Stimulated activated CD8-positive, alpha-beta memory T cell treated with anti-CD3 and anti-CD28 coated beads, Interleukin-4, amount 100 ng/mL, for 24 hours (primary cell): Measurements from ENCODE around the gene MCF2L2.
"Not testable (repeated sequence)": the region's sequence is repeated elsewhere in the genome, so short reads cannot be mapped to it uniquely, and the experiment has no call there.

ENCODE experiments used
- DNase-seq: peaks from one replicate; pipeline ENCODE4 v3.0.0-alpha.2; 2020; ENCODE audit warnings: low read depth

MCF2L2 gene

DNA sequence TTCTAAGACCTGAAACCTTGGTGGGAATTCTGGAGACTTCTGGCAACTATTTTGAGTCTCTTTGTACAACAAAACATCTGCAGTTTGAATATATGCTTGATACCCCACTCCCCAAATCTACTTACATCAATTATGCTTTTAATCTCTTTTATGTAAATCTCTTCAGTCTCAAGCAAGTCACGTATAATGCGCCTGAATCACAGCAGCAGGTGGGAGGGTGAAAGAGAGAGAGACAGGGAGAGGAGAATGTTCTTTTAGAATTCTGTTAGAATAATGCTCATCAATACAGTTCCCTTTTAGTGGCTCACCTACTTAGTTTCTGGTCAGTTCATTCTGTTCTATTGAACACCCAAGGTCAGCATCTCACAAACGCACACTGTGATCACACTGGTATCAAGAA lies 197.6 kb downstream of the MCF2L2 start:
- no peak for DNase-seq

DNA sequence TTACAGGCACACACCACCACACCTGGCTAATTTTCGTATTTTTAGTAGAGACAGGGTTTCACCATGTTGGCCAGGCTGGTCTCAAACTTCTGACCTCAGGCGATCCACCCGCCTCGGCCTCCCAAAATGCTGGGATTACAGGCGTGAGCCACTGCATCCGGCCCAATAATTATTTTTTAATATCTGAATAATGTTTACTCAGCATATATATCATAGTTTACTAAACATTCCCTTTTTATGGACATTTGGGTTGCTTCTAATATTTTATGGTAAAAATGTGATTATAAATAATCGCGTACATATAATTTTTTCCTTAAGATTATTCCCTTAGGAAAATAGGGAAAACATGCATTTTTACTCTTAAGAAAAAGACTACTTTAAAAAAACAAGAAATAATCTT lies 198.2 kb downstream of the MCF2L2 start:
- DNase-seq, result not testable (repeated sequence)

- no peak for DNase-seq
Observed at GRCh38 chr3:183229178-183229577, 199.2 kb downstream of the MCF2L2 start.

- DNase-seq, result no peak
Observed at GRCh38 chr3:183227586-183227985, 200.8 kb downstream of the MCF2L2 start.

DNA sequence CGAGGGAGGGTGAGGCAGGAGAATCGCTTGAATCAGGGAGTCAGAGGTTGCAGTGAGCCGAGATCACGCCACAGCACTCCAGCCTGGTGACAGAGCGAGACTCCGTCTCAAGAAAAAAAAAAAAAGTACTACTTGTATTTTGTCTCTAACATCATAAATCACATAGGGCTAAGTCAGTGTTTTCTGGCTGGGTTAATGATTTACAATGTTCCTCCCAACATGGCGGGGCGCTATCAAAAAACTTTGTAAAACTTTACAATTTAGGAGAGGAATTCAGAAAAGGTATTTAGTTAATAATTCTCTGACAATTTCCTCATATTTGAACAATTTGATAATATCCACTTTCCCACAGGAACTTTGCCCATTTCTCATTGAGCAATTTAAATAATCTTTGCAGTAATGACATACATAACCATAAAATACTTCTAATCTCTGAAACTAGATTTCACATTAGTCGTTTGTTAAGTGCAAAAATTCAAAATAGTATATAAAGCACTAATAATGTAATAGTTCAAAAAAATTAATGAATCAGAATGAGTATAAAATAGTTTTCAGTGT lies 202.0 kb downstream of the MCF2L2 start:
- no peak for DNase-seq

GRCh38 chr3:183224180-183224970 lies 204.0 kb downstream of the MCF2L2 start:
- no peak for DNase-seq

DNA sequence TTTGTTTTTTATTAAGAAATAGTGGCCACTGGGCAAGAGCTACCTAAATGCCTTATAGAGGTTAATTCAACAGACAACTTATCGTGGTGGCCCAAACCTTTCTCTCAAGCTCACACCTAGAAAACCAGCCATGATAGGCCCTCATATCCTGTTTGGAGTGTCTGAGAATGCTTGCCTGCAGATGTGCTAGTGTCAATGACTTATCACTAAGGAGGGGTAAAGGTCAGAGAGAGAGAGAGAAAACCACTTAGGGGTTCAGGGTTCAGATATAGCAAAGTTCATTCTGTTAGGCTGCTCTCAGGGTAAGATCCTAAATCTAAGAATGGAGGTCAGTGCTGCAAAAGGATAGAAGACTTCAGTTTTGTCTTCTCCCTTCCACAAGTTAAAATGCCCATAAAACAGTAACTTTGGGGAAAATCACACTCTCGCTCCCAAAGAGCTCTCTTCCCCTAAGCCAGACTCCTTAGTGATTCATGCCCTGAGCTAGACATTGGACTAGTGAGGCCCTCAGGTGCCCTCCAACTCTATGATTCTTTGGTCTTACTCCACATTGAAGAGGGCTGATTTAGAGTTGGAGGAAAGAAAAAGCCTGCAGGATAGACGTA lies 205.7 kb downstream of the MCF2L2 start:
- no peak for DNase-seq

DNA sequence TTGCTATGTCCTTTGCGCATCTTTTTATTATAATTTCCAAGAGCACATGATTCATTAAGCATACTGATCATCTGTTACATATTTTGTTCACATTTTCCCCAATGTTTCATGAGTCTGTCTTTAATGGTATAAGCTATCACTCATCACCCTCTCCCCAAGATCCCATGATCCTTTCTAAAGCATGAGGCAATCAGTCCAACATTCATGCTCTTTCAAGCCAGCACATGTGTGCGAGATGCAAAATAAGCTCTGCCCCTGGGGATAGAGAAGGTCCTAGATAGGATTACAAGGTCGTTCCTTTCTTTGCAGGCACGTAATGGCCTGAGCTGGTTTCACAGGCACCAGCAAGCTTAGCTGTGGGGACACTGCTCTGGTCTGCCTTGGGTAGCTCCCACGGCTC lies 207.6 kb downstream of the MCF2L2 start:
- no peak for DNase-seq

GRCh38 chr3:183218826-183219225 lies 209.6 kb downstream of the MCF2L2 start:
- DNase-seq, result no peak

DNA sequence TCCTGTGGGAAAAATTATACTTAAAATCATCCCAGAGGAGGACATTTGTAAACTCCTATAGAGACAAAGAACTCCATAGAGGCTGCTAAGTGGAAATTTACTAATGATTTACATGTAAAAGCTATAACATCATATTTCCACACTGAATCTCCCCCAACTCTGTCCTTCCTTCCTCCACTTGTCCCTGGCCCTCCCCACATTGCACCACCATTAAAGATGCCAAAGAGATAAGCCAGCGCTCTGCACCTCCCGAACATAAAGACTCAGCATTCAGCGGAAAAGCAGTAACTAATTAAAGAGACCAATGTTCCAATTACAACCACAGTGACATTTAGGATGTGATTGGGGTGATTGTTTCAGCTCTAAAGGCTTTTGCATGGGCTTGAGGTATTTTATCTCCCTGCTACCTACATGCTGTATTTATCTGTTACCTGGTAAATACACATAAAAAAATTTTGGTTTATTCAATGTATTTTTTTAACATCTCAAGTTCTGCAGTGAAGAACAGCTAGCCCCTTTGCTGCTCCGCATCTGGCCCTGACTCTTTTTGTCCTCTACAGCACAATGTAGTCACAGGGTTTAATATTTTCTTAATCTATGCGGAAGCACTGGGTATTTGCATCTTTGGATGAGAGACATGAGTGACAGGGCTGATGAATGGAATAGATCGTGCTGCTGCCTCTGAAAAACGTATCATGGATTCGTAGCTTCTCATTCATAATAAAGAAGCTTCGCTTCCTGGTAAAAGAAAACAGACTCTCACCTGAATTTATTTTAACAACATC lies 210.7 kb downstream of the MCF2L2 start:
- no peak for DNase-seq

GRCh38 chr3:183215591-183216202 lies 212.7 kb downstream of the MCF2L2 start:
- DNase-seq, result no peak

DNA sequence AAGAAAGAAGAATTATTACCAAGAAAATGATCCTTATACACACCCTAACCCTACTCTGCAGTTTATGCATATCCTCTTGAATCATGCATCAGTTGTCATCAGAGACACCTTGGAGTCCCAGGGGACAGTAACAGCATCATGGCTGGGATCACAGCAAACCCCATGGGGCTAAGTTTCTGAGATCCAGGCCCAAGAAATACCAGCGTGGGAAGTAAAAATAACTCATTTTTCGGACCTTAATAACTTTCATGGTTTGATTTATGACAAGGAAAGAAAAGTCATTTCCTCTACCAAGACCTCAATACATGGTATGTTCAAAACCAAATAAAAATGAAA lies 214.2 kb downstream of the MCF2L2 start:
- no peak for DNase-seq

DNA sequence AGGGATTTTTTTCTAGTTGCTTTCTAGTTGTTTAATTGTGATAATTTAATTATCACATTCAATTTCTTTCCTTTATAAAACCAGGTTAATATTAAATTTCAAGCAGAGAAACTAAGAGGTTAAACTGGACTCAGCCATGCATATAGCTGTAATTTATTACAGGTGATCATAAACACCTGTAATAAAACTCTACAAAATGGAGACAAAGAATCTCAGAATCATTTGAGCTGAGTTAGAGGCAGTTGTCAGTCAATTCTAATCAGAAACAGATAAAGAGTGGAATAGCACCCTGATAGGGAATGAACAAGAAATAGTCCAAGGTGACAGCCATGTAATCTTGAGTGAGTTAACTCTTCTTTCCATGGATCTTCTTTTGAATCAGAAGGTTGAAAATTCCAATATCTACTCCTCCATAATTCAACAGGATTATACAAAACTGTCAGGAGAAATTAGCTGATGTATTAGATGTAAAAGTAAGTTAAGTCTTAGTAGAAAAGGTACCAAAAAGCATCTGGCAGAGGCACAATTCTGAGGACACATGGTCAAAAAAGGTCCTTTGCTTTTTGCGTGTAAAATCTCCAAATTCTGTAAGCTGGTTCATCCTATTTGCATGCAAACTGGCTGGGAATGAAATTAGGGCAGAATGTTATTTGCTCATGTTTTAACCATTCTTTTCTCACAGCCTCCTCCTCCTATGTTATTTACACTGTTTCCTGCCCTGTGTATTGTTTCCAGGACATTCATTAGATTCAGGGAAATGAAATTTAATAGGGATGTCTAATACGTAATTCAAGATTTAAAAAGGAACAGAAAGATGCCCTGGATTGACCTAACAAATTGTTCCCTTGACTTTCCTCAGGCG lies 214.8 kb downstream of the MCF2L2 start:
- no peak for DNase-seq

GRCh38 chr3:183212565-183212964 lies 215.9 kb downstream of the MCF2L2 start:
- no peak for DNase-seq

DNA sequence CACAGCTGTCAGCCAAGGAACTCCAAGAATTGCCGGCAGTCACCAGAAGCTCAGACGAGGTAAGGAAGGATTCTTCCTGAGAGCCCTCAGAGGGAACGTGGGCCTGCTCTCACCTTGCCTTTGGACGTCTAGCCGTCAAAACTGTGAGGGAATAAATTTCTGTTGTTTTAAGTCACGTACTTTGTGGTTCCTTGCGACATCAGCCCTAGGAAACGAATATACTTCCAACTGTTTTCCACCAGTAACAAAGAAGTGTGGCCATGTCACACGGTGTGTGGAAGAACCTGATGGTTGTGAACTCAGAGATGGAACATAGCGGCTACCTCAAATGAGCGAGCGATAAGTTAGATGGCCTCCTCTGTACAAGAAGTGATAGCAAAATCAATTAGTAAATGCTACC lies 216.3 kb downstream of the MCF2L2 start:
- DNase-seq, result no peak

GRCh38 chr3:183211352-183211751 lies 217.1 kb downstream of the MCF2L2 start:
- no peak for DNase-seq

DNA sequence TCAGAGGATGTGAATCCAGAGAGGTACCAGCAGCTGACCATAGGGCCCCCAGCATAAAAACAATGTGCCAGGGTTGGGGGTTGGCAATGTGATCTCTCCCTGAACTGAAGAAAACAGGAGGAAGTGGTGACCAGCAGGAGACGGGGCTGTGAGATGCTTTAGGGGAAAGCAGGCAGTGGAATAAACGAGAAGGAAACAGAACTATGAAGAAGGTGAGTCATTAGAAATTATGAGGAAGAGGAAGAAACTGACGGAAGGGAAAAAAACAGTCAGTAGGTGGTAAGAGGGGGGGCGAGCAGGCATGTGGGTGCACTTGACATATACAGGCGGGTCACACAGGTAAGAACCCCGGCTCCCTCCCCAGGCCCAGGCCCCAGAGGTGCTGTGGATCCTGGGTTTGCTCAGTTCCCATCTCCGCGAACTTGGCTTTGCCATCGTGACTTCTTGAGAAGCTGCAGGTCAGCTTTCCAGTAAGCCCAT lies 217.5 kb downstream of the MCF2L2 start:
- no peak for DNase-seq

DNA sequence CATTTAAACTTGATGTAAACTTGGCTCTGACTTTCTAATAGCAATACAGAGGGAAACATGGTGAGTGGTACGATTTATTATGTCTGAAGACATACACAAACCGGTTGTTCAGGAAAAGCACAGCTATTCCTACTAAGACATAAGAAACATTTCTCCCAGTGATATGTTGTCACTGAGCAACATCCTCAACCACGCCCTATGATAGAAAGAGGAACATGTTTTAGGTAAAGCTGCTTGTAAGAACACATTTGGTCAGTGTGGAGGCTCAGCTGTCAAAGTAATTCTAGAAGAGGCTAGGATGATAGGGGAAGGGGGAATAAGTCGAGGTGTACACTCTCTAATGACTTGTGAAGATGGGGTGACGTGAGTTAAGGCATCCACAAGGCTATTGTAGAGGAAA lies 218.1 kb downstream of the MCF2L2 start:
- no peak for DNase-seq

DNA sequence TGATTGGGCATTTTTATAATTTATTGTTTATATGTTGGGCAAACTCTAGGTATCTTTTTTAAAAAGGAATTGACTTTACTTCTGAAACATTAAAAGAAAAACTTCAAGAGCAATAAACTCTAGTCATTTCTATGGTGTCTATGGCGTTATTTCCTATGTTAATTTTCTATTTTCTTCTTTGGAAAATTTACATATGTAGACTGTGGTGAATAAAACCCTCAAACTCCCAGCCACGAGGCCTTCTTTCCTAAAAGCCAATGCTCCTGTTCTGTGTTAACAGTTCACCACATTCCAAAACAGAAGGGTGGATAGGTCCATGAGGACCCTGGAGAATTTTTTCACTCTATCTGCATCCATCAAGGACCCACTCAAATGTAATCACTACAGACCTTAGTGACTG lies 219.6 kb downstream of the MCF2L2 start:
- DNase-seq, result no peak

DNA sequence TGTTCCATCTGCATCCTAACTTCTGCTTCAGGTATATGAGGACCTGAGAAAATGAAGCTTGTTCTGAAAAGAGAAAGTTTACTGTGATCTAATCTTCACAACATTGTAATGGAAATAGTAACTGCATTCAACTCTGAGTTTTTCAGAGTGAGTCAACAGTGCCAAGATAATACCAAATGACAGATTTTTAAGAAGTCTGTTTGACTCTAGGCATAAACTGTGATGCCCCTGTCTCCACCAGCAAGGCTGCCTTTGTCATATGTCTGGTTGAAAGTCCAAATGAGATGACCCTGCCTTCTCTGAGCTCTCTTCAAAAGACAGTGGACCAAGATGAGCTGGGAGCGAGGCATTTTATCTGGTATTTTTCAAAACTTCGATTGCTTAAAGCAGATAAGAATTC lies 220.2 kb downstream of the MCF2L2 start:
- DNase-seq, result no peak

DNA sequence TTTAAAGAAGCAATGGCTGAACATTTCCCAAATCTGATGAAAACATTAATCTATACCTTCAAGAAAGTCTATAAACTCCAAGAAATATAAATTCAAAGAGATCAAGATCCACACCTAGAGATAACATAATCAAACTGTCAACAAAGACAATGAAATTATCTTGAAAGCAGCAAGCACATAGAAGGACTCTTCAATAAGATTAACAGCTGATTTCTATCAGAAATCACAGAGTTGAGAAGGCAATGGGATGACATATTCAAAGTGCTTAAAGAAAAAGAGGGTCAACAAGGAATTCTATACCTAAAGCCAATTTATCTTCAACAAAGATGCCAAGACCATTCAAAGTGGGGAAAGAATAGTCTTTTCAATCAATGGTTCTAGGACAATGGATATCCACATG lies 224.7 kb downstream of the MCF2L2 start:
- no peak for DNase-seq
